B cell (primary cell): ENCODE results near the gene STK17B. TPM values are rescaled to one million over a fixed set of nuclear protein-coding genes. Genes with fewer than 3 reads are reported as not detected.

Source experiments
- ATAC-seq: fragments of 200-7000 bp; cut with Tn5 transposase; one replicate; pipeline ENCODE4 v1.10.0; 2021; ENCODE audit warnings: low read depth, mild to moderate bottlenecking, moderate number of reproducible peaks, moderate library complexity
- CTCF ChIA-PET: fragments of 350-600 bp; sonication (Branson Sonifier 250); formaldehyde crosslinking; loops from one replicate; lab custom pipeline; 2021; ENCODE audit warnings: antibody characterized with exemption, inconsistent platforms; lab: Charles Lee
- POLR2A ChIA-PET: fragments of 350-600 bp; sonication (Branson Sonifier 250); formaldehyde crosslinking; loops from one replicate; lab custom pipeline; 2021; ENCODE audit warnings: antibody characterized with exemption; lab: Charles Lee
- DNase-seq: peaks from one replicate; pipeline ENCODE4 v3.0.0; 2013
- H2AFZ ChIP-seq: 2 replicates; pipeline ENCODE4 v1.6.1; 2012; ENCODE audit warnings: mild to moderate bottlenecking, low read depth, low read length; ENCODE audit not compliant: insufficient read depth, poor library complexity, severe bottlenecking
- H3K27ac ChIP-seq, 2 donors: 1 replicate in 1 of 2; 2 replicates in 1 of 2; pipeline ENCODE4 v1.5.1; 2012 to 2013; ENCODE audit warnings: low read length in 2 of 2, mild to moderate bottlenecking in 2 of 2, moderate library complexity in 1 of 2
- H3K27me3 ChIP-seq, 4 experiments: fragments of 200-600 bp in 1 of 4; sonication (generic) in 1 of 4; replicated peaks in 1 of 4; 1 replicate in 2 of 4; 2 replicates in 2 of 4; pipeline versions ENCODE4 v1.6.1 to v1.7.0; 2013 to 2016; ENCODE audit warnings: low read length in 3 of 4, mild to moderate bottlenecking in 2 of 4, mixed read lengths in 1 of 4, moderate library complexity in 1 of 4; ENCODE audit not compliant: insufficient read depth in 4 of 4, control insufficient read depth in 3 of 4; ENCODE audit errors: control extremely low read depth in 1 of 4
- H3K36me3 ChIP-seq, 2 experiments: replicated peaks in 1 of 2; 1 replicate in 1 of 2; 2 replicates in 1 of 2; pipeline versions ENCODE4 v1.6.1 to v1.7.1; 2013; ENCODE audit warnings: low read length in 1 of 2; ENCODE audit not compliant: insufficient read depth in 2 of 2, control insufficient read depth in 1 of 2; ENCODE audit errors: control extremely low read depth in 1 of 2, extremely low read depth in 1 of 2
- H3K4me1 ChIP-seq, 2 donors: fragments of 200-600 bp in 1 of 2; sonication (generic) in 1 of 2; 1 replicate in 1 of 2; 2 replicates in 1 of 2; pipeline versions ENCODE4 v1.5.1 to v1.6.1; 2013 to 2017; ENCODE audit warnings: low read length in 2 of 2; ENCODE audit not compliant: control insufficient read depth in 2 of 2, insufficient read depth in 2 of 2
- H3K4me2 ChIP-seq: replicated peaks from 2 replicates; pipeline ENCODE3; 2012; ENCODE audit warnings: mild to moderate bottlenecking, low read depth, low read length; ENCODE audit not compliant: poor library complexity, severe bottlenecking
- H3K4me3 ChIP-seq, 5 experiments: fragments of 200-600 bp in 1 of 5; sonication (generic) in 1 of 5; 1 replicate in 3 of 5; 2 replicates in 2 of 5; pipeline versions ENCODE4 v1.5.1 to v1.7.0; 2011 to 2016; ENCODE audit warnings: low read length in 4 of 5, mild to moderate bottlenecking in 4 of 5, low read depth in 2 of 5, control low read depth in 1 of 5, moderate library complexity in 1 of 5; ENCODE audit not compliant: insufficient read depth in 1 of 5; ENCODE audit errors: control extremely low read depth in 1 of 5, extremely low read depth in 1 of 5
- H3K79me2 ChIP-seq: fragments of 200-600 bp; sonication (generic); one replicate; pipeline ENCODE4 v1.6.0; 2016; ENCODE audit warnings: low read length; ENCODE audit not compliant: control insufficient read depth, insufficient read depth
- H3K9ac ChIP-seq: fragments of 200-600 bp; sonication (generic); 2 replicates; pipeline ENCODE4 v1.6.1; 2017; ENCODE audit warnings: mild to moderate bottlenecking, low read length, moderate library complexity
- H3K9me3 ChIP-seq, 3 donors: one replicate each; pipeline versions ENCODE4 v1.6.1 to v1.7.1; 2013; ENCODE audit warnings: low read length in 2 of 3; ENCODE audit not compliant: control insufficient read depth in 2 of 3, insufficient read depth in 1 of 3; ENCODE audit errors: control extremely low read depth in 1 of 3
- H4K20me1 ChIP-seq: 2 replicates; pipeline ENCODE4 v1.6.0; 2012; ENCODE audit warnings: mild to moderate bottlenecking, low read length; ENCODE audit not compliant: insufficient read depth, control insufficient read depth, poor library complexity, severe bottlenecking
- H3K27ac Mint-ChIP-seq: one replicate; pipeline ENCODE4 v1.8.0; 2021; ENCODE audit warnings: mixed read lengths
- H3K27me3 Mint-ChIP-seq: one replicate; pipeline ENCODE4 v1.8.0; 2021; ENCODE audit warnings: mixed read lengths
- H3K4me1 Mint-ChIP-seq: one replicate; pipeline ENCODE4 v1.8.0; 2021; ENCODE audit warnings: mixed read lengths
- H3K4me3 Mint-ChIP-seq: one replicate; pipeline ENCODE4 v1.8.0; 2021; ENCODE audit warnings: mixed read lengths
- H3K9me3 Mint-ChIP-seq: one replicate; pipeline ENCODE4 v1.8.0; 2022; ENCODE audit warnings: mixed read lengths; ENCODE audit not compliant: insufficient read depth
- CTCF ChIP-seq: fragments of 200-600 bp; IDR thresholded peaks from one replicate; pipeline ENCODE4 v1.8.0; 2022; ENCODE audit warnings: antibody characterized with exemption, mild to moderate bottlenecking
- EZH2 ChIP-seq: IDR thresholded peaks from 2 replicates; pipeline ENCODE4 v1.6.1; 2012; ENCODE audit warnings: borderline replicate concordance, low read depth, mild to moderate bottlenecking, moderate library complexity, low read length; ENCODE audit not compliant: insufficient read depth, poor library complexity, severe bottlenecking
- WGBS: methylation state at CpG from one replicate; pipeline ENCODE4 v1.1.5; 2013; ENCODE audit warnings: missing lambda C conversion rate; ENCODE audit not compliant: insufficient coverage; 5-methylcytosine and 5-hydroxymethylcytosine counted together
- intact Hi-C: fragments of 100-400 bp; cut with micrococcal nuclease; formaldehyde crosslinking; loops from one replicate; pipeline ENCODE4 v1.10.0; 2022
- polyA plus RNA-seq: library from polyadenylated mRNA; depleted of rRNA; stranded (reverse); fragments of >200 nt; gene quantifications from 2 replicates; pipeline ENCODE4 v1.2.3, GENCODE V29; 2012
- total RNA-seq, 2 donors: library from RNA; stranded (reverse); fragments of 120-200 nt in 1 of 2; gene quantifications; 1 replicate in 1 of 2; 2 replicates in 1 of 2; pipeline versions ENCODE4 v1.2.3 to v1.2.4, GENCODE V29; 2013 to 2022

STK17B gene
- total and polyA plus RNA-seq, 2 donors (not counting 1 experiment from before 2014, with no cell fraction given), result 120 to 249 TPM

GRCh38 chr2:196168181-196168580, 3.2 kb downstream of the STK17B start:
- TF ChIP-seq CTCF (no peak), EZH2 (no peak)
- H3K27me3 Mint-ChIP-seq, result no peaks in the 10 kb centered on the region
- no peaks in the 10 kb centered on the region for H3K9me3 ChIP-seq
- H3K79me2 ChIP-seq, result peaks cover 98% of the 10 kb centered on the region
- no peaks in the 10 kb centered on the region for H3K27me3 ChIP-seq
- ATAC-seq, result no peak
- no peak overlapping the region for H2AFZ ChIP-seq
- H3K4me3 ChIP-seq, result peak overlapping the region; percentile 94 to 100 (median 98)
- H3K27ac Mint-ChIP-seq, result peak overlapping the region; percentile 89
- H3K9ac ChIP-seq, result peak overlapping the region; percentile 100
- peak overlapping the region in 1 of 2 donors; percentile 99 for H3K27ac ChIP-seq
- peaks cover 54% of the 10 kb centered on the region for H3K4me1 Mint-ChIP-seq
- peaks cover 51 to 54% of the 10 kb centered on the region in 2 donors for H3K4me1 ChIP-seq
- H3K4me3 Mint-ChIP-seq, result peak overlapping the region; percentile 100
- intact Hi-C loops, result no loop called here
- peak overlapping the region; percentile 76 for H3K4me2 ChIP-seq
- ChIA-PET CTCF (interaction anchor here (0.8 to 11.8 kb wide), 7 partner anchors 9 to 109 kb away, joined by 3 to 109 read pairs (median 4); no protein-coding TSS in a partner anchor), POLR2A (interaction anchor here (1.1 to 2.0 kb wide), 3 partner anchors 8 to 107 kb away, joined by 4 to 7 read pairs (median 4); no protein-coding TSS in a partner anchor)
- peaks cover 0 to 25% of the 10 kb centered on the region in 2 experiments for H3K36me3 ChIP-seq
- no CpG with 5 or more reads among the region's 4 CpGs for WGBS
- no peaks in the 10 kb centered on the region for H3K9me3 Mint-ChIP-seq
- DNase-seq, result no peak
- peaks cover 68% of the 10 kb centered on the region for H4K20me1 ChIP-seq

GRCh38 chr2:196167666-196168065, 3.7 kb downstream of the STK17B start:
- peaks cover 54% of the 10 kb centered on the region for H3K4me1 Mint-ChIP-seq
- Histone ChIP-seq H3K9ac (peak overlapping the region; percentile 100), H3K4me1 (peaks cover 51 to 54% of the 10 kb centered on the region in 2 donors), H3K27me3 (no peaks in the 10 kb centered on the region), H4K20me1 (peaks cover 73% of the 10 kb centered on the region), H3K4me2 (peak overlapping the region; percentile 76), H3K36me3 (peaks cover 1 to 31% of the 10 kb centered on the region in 2 experiments), H3K4me3 (peak overlapping the region; percentile 94 to 100 (median 98)), H3K27ac (peak overlapping the region; percentile 45 to 99), H3K9me3 (no peaks in the 10 kb centered on the region), H3K79me2 (peaks cover 98% of the 10 kb centered on the region), H2AFZ (no peak overlapping the region)
- H3K27ac Mint-ChIP-seq, result peak overlapping the region; percentile 77
- ATAC-seq, result no peak
- TF ChIP-seq CTCF (no peak), EZH2 (no peak)
- CTCF ChIA-PET, result interaction anchor here (0.8 to 11.8 kb wide), 10 partner anchors 10 to 169 kb away, joined by 3 to 109 read pairs (median 4); no protein-coding TSS in a partner anchor
- peak overlapping the region; percentile 100 for H3K4me3 Mint-ChIP-seq
- H3K9me3 Mint-ChIP-seq, result no peaks in the 10 kb centered on the region
- POLR2A ChIA-PET, result interaction anchor here (1.1 to 2.0 kb wide), 3 partner anchors 9 to 108 kb away, joined by 4 to 7 read pairs (median 4); no protein-coding TSS in a partner anchor
- H3K27me3 Mint-ChIP-seq, result no peaks in the 10 kb centered on the region
- no CpG with 5 or more reads among the region's 2 CpGs for WGBS
- no peak for DNase-seq
- intact Hi-C loops, result no loop called here
